Thymus (tissue), 11 donors: Measurements from ENCODE around the gene NEK7. TPM values are rescaled to one million over a fixed set of nuclear protein-coding genes. Genes with fewer than 3 reads are reported as not detected.

ENCODE experiments used
- DNase-seq, 9 donors: peaks; one replicate each; pipeline ENCODE4 v3.0.0-alpha.2; 2013; ENCODE audit warnings: low spot score in 9 of 9, low read depth in 6 of 9, missing footprints in 1 of 9
- H3K27ac ChIP-seq, 2 donors: one replicate each; pipeline ENCODE4 v1.5.1; 2013; ENCODE audit warnings: control low read depth in 1 of 2, low read depth in 1 of 2, low read length in 1 of 2, mild to moderate bottlenecking in 1 of 2, moderate library complexity in 1 of 2
- H3K27me3 ChIP-seq, 2 donors: one replicate each; pipeline ENCODE4 v1.5.1; 2013; ENCODE audit warnings: low read length in 1 of 2; ENCODE audit not compliant: control insufficient read depth in 2 of 2, insufficient read depth in 1 of 2
- H3K36me3 ChIP-seq, 2 donors: one replicate each; pipeline ENCODE4 v1.5.1; 2013; ENCODE audit warnings: low read length in 1 of 2, mild to moderate bottlenecking in 1 of 2, moderate library complexity in 1 of 2; ENCODE audit not compliant: control insufficient read depth in 2 of 2, insufficient read depth in 2 of 2
- H3K4me1 ChIP-seq, 2 donors: one replicate each; pipeline ENCODE4 v1.5.1; 2013; ENCODE audit warnings: low read length in 2 of 2; ENCODE audit not compliant: control insufficient read depth in 2 of 2, insufficient read depth in 2 of 2
- H3K4me3 ChIP-seq, 2 donors: one replicate each; pipeline ENCODE4 v1.5.1; 2013; ENCODE audit warnings: low read length in 2 of 2, control low read depth in 1 of 2, mild to moderate bottlenecking in 1 of 2
- H3K9me3 ChIP-seq, 2 donors: one replicate each; pipeline ENCODE4 v1.5.1; 2013; ENCODE audit warnings: low read length in 1 of 2, mild to moderate bottlenecking in 1 of 2; ENCODE audit not compliant: control insufficient read depth in 2 of 2, insufficient read depth in 1 of 2
- WGBS: extraction: QIAGEN DNeasy Blood & Tissue Kit; methylation state at CpG from one replicate; pipeline ENCODE4 v1.1.7; 2013; 5-methylcytosine and 5-hydroxymethylcytosine counted together
- polyA plus RNA-seq: library from polyadenylated mRNA; stranded (reverse); fragments of 200-250 nt; gene quantifications from one replicate; pipeline ENCODE4 v1.2.3, GENCODE V29; 2013
- total RNA-seq: library from RNA; stranded (reverse); fragments of 120-200 nt; gene quantifications from one replicate; pipeline ENCODE4 v1.2.4, GENCODE V29; 2013
- donor health status: healthy.

The NEK7 gene
- total and polyA plus RNA-seq, 2 donors = 31.4 to 56.8 TPM

DNA sequence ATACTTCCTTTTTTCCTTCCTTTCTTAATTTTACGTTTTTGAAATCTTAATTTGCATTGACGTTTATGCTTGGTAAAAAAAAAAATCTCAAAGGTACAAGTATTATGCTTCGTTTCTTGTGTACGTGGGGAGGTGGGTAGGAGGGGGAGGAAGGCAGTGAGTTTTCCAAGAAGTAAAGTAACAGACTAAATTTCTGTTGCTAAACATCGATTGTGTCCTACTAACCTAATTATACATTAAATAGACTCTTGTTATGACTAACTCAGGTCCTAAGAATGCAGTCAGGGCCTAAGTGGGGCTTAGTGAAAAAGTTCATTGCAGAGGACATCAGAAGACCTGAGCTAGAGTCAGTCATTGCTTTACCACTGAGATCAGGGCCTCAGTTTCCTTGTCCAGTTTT, 17.5 kb downstream of the NEK7 start:
- peaks cover 11 to 13% of the 10 kb centered on the region in 2 donors for H3K4me1 ChIP-seq
- H3K4me3 ChIP-seq = no peak overlapping the region
- no peaks in the 10 kb centered on the region for H3K9me3 ChIP-seq
- no peak overlapping the region for H3K27ac ChIP-seq
- no peaks in the 10 kb centered on the region for H3K27me3 ChIP-seq
- WGBS = 8% methylated on average over 5 of the region's 5 CpGs
- no peaks in the 10 kb centered on the region for H3K36me3 ChIP-seq
- DNase-seq = no peak

DNA sequence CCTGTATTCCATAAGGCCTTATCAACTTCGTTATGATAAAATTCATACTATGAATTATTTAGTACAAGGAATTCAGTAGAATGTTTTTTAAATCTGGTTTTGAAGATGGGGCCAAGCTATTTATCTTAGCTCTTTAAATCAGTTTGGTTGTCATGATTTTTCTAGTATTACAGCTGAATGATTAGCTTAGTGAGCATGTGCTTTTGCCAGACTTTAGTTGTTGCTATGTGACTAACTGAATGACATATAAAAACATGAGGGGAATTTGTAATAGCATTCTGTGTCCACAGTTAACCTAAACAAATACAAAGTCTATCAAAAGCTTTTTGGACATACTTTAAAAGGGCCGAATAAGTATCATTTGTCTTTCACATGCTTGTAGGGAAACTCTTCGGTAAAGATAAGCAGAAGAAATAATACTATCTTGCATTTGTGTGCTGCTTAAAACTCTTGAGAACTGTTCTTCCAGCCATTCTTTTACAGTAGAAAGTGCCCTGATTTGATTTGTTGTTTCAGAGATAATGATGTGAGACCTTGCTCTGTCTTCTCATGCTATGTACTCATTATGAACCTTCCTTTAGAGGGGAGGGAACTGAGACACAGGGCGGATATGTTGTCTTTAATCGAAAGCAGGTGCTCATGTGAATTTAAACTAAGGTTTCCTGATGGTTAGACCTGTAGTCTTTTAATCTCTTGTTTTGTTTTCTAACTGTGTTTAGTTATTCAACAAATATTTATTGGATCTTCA, 18.8 kb downstream of the NEK7 start:
- no peaks in the 10 kb centered on the region for H3K9me3 ChIP-seq
- 63% methylated on average over 5 of the region's 5 CpGs for WGBS
- no peaks in the 10 kb centered on the region for H3K36me3 ChIP-seq
- H3K4me1 ChIP-seq = peaks cover 12 to 16% of the 10 kb centered on the region in 2 donors
- no peak overlapping the region for H3K27ac ChIP-seq
- no peaks in the 10 kb centered on the region for H3K27me3 ChIP-seq
- no peak overlapping the region for H3K4me3 ChIP-seq
- DNase-seq = peak in 1 of 9 donors; percentile 33

- H3K27me3 ChIP-seq = no peaks in the 10 kb centered on the region
- WGBS = 99% methylated on average over 1 of the region's 1 CpG
- DNase-seq = no peak
- no peaks in the 10 kb centered on the region for H3K9me3 ChIP-seq
- no peak overlapping the region for H3K27ac ChIP-seq
- no peaks in the 10 kb centered on the region for H3K36me3 ChIP-seq
- H3K4me1 ChIP-seq = peaks cover 12 to 16% of the 10 kb centered on the region in 2 donors
- no peak overlapping the region for H3K4me3 ChIP-seq
These were observed 19.4 kb downstream of the NEK7 start for GRCh38 chr1:198176179-198176578.

DNA sequence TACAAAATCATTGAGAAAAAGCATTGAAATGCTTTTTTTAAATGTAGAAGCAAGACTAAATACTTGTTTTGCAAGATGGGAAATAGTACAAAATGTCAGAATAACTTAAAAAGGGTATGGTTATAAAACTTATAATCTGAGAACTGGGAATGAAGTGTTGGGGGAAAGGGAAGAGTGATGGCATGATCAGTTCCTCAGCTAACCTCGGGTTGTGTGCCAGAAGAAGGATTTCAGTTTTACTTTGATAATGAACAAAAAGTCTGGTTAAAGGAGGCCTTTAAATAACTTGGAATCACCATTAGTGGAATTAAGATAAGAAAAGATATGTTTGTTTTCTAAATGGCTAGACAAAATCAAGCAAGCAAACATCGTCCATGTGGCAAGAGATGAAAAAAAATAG, 20.7 kb downstream of the NEK7 start:
- no peak overlapping the region for H3K4me3 ChIP-seq
- H3K27me3 ChIP-seq = no peaks in the 10 kb centered on the region
- no peak overlapping the region for H3K27ac ChIP-seq
- H3K36me3 ChIP-seq = no peaks in the 10 kb centered on the region
- WGBS = 55% methylated on average over 2 of the region's 2 CpGs
- DNase-seq = no peak
- H3K9me3 ChIP-seq = no peaks in the 10 kb centered on the region
- H3K4me1 ChIP-seq = peaks cover 6 to 14% of the 10 kb centered on the region in 2 donors

DNA sequence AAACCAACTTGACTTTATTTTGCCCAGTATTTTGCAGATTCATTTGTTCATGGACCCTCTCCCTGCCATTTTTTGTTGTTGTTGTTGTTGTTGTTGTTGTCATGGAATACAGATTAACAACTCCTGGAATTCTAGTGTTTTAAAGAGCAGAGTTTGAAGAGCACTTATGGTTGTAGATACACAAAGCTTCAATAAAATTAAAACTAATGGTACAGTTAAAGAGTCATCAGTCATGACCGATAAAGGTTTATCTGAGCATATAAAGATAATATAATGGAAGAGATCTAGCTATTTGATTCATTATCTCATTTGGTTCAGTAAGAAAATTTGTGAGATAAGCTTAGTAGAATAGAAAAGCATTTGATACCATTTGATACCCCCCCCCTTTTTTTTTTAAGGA, 21.8 kb downstream of the NEK7 start:
- WGBS = 99% methylated on average over 1 of the region's 1 CpG
- H3K27ac ChIP-seq = no peak overlapping the region
- no peak overlapping the region for H3K4me3 ChIP-seq
- peaks cover 6 to 14% of the 10 kb centered on the region in 2 donors for H3K4me1 ChIP-seq
- no peaks in the 10 kb centered on the region for H3K36me3 ChIP-seq
- no peaks in the 10 kb centered on the region for H3K27me3 ChIP-seq
- no peak for DNase-seq
- no peaks in the 10 kb centered on the region for H3K9me3 ChIP-seq

- DNase-seq = peak in 4 of 9 donors; percentile 8 to 64 (median 38)
- peak overlapping the region; percentile 49 to 58 for H3K27ac ChIP-seq
- no peaks in the 10 kb centered on the region for H3K27me3 ChIP-seq
- peaks cover 6 to 9% of the 10 kb centered on the region in 2 donors for H3K4me1 ChIP-seq
- H3K36me3 ChIP-seq = no peaks in the 10 kb centered on the region
- H3K9me3 ChIP-seq = no peaks in the 10 kb centered on the region
- WGBS = 2% methylated on average over 2 of the region's 2 CpGs
- H3K4me3 ChIP-seq = no peak overlapping the region
These were observed 22.8 kb downstream of the NEK7 start for GRCh38 chr1:198179556-198179981.

- WGBS = 93% methylated on average over 3 of the region's 3 CpGs
- Histone ChIP-seq H3K27ac (no peak overlapping the region), H3K4me3 (no peak overlapping the region), H3K4me1 (peaks cover 14 to 18% of the 10 kb centered on the region in 2 donors), H3K36me3 (no peaks in the 10 kb centered on the region), H3K9me3 (no peaks in the 10 kb centered on the region), H3K27me3 (no peaks in the 10 kb centered on the region)
- no peak for DNase-seq
These were observed 26.8 kb downstream of the NEK7 start for GRCh38 chr1:198183605-198184004.

GRCh38 chr1:198184516-198184915, 27.7 kb downstream of the NEK7 start:
- Histone ChIP-seq H3K27me3 (no peaks in the 10 kb centered on the region), H3K27ac (no peak overlapping the region), H3K36me3 (no peaks in the 10 kb centered on the region), H3K4me3 (no peak overlapping the region), H3K4me1 (peaks cover 12 to 18% of the 10 kb centered on the region in 2 donors), H3K9me3 (no peaks in the 10 kb centered on the region)
- no peak for DNase-seq
- WGBS = 98% methylated on average over 4 of the region's 4 CpGs

GRCh38 chr1:198185146-198185545, 28.3 kb downstream of the NEK7 start:
- Histone ChIP-seq H3K9me3 (no peaks in the 10 kb centered on the region), H3K27me3 (no peaks in the 10 kb centered on the region), H3K4me3 (no peak overlapping the region), H3K4me1 (peaks cover 10 to 16% of the 10 kb centered on the region in 2 donors), H3K27ac (no peak overlapping the region), H3K36me3 (no peaks in the 10 kb centered on the region)
- 95% methylated on average over 3 of the region's 3 CpGs for WGBS
- no peak for DNase-seq
